HL-60 (cell line): ENCODE measurements around the gene FAM222B.

Source experiments
- DNase-seq, 2 experiments: peaks; one replicate each; pipeline ENCODE4 v3.0.0-alpha.2; 2010 to 2020; ENCODE audit warnings: low read depth in 1 of 2, low spot score in 1 of 2
- H3K27ac ChIP-seq: fragments of 250-450 bp; sonication (Bioruptor Pico); replicated peaks from 2 replicates; pipeline ENCODE4 v1.5.1; 2020; ENCODE audit warnings: mild to moderate bottlenecking, moderate library complexity
- H3K27me3 ChIP-seq: fragments of 250-450 bp; sonication (Bioruptor Pico); 2 replicates; pipeline ENCODE4 v1.5.1; 2021; ENCODE audit warnings: mild to moderate bottlenecking, moderate library complexity; ENCODE audit not compliant: insufficient read depth, poor library complexity, severe bottlenecking
- H3K4me3 ChIP-seq: replicated peaks from 2 replicates; pipeline ENCODE4 v1.5.1; 2011; ENCODE audit warnings: mild to moderate bottlenecking, control low read depth, low read length; ENCODE audit not compliant: insufficient read depth
- CTCF ChIP-seq: IDR thresholded peaks from one replicate; pipeline ENCODE4 v1.5.1; 2011; ENCODE audit warnings: low read length, control low read depth, inconsistent platforms; ENCODE audit not compliant: insufficient read depth
- GABPA ChIP-seq: IDR thresholded peaks from 2 replicates; pipeline ENCODE4 v1.6.1; 2012; ENCODE audit warnings: low read depth
- POLR2AphosphoS5 ChIP-seq: IDR thresholded peaks from 2 replicates; pipeline ENCODE4 v1.6.1; 2012; ENCODE audit warnings: low read depth
- SPI1 ChIP-seq: IDR thresholded peaks from 2 replicates; pipeline ENCODE4 v1.6.1; 2012; ENCODE audit warnings: low read depth, mild to moderate bottlenecking, borderline replicate concordance
- TF ChIP-seq, protein P1 (sequence below): IDR thresholded peaks from 2 replicates; pipeline ENCODE4 v1.6.1; 2012; ENCODE audit warnings: low read depth; ENCODE audit not compliant: insufficient replicate concordance

FAM222B gene

DNA sequence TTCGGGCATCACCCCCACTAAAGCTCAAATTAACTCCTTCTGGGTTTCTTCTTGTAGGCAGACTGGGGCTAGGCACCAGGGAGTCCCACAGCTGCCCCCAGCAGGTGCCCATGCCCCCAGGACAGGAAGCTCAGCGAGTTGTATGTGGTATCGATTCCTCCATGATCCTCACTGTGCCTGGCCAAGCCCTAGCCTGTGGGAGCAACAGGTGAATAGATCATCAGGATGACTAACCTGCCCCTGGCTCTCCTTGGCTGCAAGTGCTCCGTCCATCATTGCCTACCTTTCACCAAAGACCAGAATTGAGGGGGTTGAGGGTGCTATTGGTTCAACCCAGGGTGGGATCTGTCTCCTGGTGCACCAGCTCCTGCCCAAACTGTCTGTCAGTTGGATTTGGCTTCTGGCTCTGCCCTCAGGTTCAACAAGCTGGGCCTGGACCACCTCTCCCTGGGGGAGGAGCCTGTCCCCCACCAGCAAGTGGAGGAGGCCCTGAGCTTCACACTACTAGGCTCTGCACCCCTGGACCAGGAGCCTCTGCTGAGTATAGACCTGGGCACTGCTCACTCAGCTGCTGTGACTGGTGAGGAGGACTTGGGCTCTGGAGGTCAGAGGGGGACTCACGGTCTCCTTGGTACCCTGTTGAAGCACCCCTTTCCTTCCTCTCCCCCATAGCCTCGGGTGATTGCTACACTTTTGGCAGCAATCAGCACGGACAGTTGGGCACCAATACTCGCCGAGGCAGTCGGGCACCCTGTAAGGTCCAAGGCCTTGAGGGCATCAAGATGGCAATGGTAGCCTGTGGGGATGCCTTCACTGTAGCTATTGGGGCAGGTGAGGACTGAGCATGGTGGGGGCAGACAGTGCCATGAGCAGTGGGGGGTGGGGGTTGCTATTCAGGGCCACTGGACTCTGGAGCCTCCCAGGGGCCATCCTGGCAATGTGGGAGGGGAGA, 101.9 kb downstream of the FAM222B start:
- H3K4me3 ChIP-seq, result no peak overlapping the region
- DNase-seq, result no peak
- TF ChIP-seq CTCF (no peak), SPI1 (no peak), GABPA (no peak), POLR2AphosphoS5 (no peak)
- TF ChIP-seq, protein P1, sequence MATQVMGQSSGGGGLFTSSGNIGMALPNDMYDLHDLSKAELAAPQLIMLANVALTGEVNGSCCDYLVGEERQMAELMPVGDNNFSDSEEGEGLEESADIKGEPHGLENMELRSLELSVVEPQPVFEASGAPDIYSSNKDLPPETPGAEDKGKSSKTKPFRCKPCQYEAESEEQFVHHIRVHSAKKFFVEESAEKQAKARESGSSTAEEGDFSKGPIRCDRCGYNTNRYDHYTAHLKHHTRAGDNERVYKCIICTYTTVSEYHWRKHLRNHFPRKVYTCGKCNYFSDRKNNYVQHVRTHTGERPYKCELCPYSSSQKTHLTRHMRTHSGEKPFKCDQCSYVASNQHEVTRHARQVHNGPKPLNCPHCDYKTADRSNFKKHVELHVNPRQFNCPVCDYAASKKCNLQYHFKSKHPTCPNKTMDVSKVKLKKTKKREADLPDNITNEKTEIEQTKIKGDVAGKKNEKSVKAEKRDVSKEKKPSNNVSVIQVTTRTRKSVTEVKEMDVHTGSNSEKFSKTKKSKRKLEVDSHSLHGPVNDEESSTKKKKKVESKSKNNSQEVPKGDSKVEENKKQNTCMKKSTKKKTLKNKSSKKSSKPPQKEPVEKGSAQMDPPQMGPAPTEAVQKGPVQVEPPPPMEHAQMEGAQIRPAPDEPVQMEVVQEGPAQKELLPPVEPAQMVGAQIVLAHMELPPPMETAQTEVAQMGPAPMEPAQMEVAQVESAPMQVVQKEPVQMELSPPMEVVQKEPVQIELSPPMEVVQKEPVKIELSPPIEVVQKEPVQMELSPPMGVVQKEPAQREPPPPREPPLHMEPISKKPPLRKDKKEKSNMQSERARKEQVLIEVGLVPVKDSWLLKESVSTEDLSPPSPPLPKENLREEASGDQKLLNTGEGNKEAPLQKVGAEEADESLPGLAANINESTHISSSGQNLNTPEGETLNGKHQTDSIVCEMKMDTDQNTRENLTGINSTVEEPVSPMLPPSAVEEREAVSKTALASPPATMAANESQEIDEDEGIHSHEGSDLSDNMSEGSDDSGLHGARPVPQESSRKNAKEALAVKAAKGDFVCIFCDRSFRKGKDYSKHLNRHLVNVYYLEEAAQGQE, result no peak
- H3K27me3 ChIP-seq, result no peaks in the 10 kb centered on the region
- H3K27ac ChIP-seq, result peak overlapping the region; percentile 26

DNA sequence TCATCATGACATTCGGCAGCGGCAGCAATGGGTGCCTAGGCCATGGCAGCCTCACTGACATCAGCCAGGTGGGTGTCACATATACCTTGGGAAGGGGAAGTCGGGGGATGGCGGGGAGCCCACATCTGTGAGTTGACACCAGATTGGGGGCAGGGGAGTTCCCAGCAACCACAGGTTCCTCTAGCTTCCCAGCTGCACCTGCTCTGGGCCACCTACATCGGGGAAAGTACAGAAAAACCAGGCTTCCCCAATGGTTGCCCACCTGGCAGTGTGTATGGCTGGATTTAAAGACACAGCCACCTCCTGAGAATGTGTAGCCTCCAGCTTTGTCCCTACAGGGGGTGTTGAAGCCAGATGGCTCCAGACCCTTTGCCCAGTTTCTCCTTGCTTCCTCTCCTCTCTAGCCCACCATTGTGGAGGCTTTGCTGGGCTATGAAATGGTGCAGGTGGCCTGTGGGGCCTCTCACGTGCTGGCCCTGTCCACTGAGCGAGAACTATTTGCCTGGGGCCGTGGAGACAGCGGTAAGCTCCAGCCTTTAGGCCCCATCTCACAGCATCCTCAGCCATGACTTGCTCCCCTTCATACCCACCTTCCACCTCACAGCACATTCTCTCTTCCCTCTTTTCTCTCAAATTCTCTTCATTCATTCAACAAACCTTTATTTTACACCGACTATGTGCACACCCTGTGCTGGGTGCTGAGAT, 103.8 kb downstream of the FAM222B start:
- H3K4me3 ChIP-seq, result no peak overlapping the region
- no peaks in the 10 kb centered on the region for H3K27me3 ChIP-seq
- peak; percentile 37; the same call in 1 of the 2 replicates for TF ChIP-seq POLR2AphosphoS5
- TF ChIP-seq SPI1, result no peak; the same call in 1 of the 2 replicates
- no peak overlapping the region for H3K27ac ChIP-seq
- no peak for DNase-seq

DNA sequence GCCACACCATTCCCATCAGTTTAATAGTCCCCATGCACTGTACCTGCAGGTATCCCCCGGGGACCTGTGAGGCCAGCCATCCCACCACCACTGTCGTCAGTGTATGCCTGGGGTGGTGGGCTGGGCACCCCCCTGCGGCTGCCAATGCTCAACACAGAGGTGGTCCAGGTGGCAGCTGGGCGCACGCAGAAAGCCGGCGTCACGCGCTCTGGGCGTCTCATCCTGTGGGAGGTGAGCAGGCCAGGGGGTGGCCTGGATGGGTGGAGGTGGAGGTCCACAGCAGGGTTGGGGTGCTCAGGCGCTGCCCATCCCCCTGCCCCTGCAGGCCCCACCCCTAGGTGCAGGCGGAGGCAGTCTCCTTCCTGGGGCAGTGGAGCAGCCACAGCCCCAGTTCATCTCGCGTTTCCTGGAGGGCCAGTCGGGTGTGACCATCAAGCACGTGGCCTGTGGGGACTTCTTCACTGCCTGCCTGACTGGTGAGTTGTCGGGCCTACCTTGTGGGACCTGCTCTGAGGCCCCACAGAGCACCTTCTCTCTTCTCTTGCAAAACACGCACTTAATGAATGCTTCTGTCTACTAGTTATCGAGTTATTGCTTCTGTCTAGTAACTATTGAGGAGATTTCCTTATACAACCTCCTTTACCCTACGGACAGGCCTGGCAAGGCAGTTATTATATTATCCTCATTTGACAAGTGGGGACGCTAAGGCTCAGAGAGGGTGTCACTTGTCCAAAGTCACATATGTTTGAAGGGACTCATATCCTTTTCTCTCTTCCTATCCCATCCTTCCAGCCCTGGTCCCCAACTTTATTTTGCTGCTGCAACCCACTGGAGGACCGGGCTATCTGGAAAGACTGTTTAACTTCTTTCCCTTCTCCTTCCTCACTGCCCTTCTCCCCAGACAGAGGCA, 104.6 kb downstream of the FAM222B start:
- no peak overlapping the region for H3K27ac ChIP-seq
- TF ChIP-seq GABPA, result no peak
- no peak for TF ChIP-seq CTCF
- TF ChIP-seq, protein P1, result no peak
- no peak for TF ChIP-seq POLR2AphosphoS5
- no peak for TF ChIP-seq SPI1
- no peak for DNase-seq
- H3K4me3 ChIP-seq, result no peak overlapping the region
- H3K27me3 ChIP-seq, result no peaks in the 10 kb centered on the region

DNA sequence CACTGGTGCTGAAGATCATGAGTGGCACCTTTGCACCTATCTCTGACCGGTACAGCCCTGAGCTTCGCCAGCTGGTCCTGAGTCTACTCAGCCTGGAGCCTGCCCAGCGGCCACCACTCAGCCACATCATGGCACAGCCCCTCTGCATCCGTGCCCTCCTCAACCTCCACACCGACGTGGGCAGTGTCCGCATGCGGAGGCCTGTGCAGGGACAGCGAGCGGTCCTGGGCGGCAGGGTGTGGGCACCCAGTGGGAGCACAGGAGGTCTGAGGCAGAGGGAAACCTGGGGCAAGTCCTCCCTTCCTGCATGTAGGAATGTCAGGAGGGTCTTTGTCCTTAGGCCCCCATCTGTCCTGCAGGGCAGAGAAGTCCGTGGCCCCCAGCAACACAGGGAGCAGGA, 105.3 kb downstream of the FAM222B start:
- no peak overlapping the region for H3K4me3 ChIP-seq
- TF ChIP-seq SPI1 (no peak), GABPA (no peak), POLR2AphosphoS5 (no peak), CTCF (no peak)
- TF ChIP-seq, protein P1, result no peak
- no peaks in the 10 kb centered on the region for H3K27me3 ChIP-seq
- no peak for DNase-seq
- H3K27ac ChIP-seq, result no peak overlapping the region
